22Rv1 (cell line): ENCODE measurements around the gene NTMT2.

Experiments
- ZFX ChIP-seq: fragments of 450-650 bp; IDR thresholded peaks from 2 replicates; pipeline ENCODE4 v1.6.1; 2017; ENCODE audit warnings: antibody characterized with exemption, borderline replicate concordance
- TF ChIP-seq, protein P1 (sequence below): fragments of 450-650 bp; IDR thresholded peaks from 2 replicates; pipeline ENCODE4 v1.5.1; 2017; ENCODE audit warnings: mild to moderate bottlenecking

DNA sequence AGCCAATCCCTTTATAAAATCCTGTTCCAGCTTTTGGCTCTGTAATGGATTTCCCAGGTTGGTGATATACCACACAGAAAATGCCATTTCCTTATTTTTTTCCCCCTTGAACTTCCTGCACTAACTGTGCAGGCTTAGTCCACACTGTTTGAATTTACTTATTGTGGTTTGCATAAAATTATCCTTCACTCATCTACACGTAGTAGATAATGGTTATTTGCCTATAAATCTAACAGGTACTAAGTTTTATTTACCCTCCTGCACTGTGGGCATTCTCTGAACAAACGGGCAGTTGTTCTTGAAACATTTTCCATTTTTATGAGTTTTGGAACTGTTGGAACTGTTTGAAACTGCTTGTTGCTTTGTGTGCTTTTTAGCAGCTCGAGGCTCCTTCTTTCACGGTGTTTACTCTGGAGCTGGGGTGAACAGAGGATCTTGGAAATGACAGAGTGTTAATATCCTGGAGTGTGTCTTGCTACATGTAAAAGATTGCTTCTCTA is 48.3 kb upstream of the NTMT2 start:
- TF ChIP-seq, protein P1, sequence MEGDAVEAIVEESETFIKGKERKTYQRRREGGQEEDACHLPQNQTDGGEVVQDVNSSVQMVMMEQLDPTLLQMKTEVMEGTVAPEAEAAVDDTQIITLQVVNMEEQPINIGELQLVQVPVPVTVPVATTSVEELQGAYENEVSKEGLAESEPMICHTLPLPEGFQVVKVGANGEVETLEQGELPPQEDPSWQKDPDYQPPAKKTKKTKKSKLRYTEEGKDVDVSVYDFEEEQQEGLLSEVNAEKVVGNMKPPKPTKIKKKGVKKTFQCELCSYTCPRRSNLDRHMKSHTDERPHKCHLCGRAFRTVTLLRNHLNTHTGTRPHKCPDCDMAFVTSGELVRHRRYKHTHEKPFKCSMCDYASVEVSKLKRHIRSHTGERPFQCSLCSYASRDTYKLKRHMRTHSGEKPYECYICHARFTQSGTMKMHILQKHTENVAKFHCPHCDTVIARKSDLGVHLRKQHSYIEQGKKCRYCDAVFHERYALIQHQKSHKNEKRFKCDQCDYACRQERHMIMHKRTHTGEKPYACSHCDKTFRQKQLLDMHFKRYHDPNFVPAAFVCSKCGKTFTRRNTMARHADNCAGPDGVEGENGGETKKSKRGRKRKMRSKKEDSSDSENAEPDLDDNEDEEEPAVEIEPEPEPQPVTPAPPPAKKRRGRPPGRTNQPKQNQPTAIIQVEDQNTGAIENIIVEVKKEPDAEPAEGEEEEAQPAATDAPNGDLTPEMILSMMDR, result no peak
- no peak for TF ChIP-seq ZFX
